Measurements from ENCODE around the gene GNG8. TPM values are rescaled to one million over a fixed set of nuclear protein-coding genes. Genes with fewer than 3 reads are reported as not detected.
A peak's percentile ranks its signal among the peaks of the same experiment; 100 is the strongest.

Gene GNG8
- total and polyA plus RNA-seq, 2 experiments from 2014 or later: 16.2 TPM; not detected in 1

DNA sequence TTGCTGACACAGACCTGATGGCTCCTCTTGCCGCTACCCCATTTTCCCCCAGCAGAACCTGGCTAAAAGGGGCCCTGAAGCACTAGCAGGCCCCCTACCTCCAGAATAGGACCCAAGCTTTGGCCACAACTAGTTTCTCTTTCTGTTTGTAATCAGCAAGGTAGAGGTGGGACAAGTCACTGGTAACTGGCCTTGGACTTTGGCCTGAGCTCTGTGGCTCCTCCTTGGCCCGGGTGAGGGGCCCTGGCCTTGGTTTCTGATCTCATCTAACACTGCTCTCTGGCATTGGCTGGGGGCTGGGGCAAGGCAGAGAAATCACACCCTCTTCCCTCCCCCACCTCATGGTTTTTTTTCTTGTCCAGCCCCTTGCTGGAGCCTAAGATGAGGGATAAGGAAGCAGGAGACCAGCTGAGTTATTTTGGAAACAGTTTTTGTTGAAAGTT lies 32.8 kb downstream of the GNG8 start:
- peak overlapping the region; percentile 64 for H3K4me3 ChIP-seq

DNA sequence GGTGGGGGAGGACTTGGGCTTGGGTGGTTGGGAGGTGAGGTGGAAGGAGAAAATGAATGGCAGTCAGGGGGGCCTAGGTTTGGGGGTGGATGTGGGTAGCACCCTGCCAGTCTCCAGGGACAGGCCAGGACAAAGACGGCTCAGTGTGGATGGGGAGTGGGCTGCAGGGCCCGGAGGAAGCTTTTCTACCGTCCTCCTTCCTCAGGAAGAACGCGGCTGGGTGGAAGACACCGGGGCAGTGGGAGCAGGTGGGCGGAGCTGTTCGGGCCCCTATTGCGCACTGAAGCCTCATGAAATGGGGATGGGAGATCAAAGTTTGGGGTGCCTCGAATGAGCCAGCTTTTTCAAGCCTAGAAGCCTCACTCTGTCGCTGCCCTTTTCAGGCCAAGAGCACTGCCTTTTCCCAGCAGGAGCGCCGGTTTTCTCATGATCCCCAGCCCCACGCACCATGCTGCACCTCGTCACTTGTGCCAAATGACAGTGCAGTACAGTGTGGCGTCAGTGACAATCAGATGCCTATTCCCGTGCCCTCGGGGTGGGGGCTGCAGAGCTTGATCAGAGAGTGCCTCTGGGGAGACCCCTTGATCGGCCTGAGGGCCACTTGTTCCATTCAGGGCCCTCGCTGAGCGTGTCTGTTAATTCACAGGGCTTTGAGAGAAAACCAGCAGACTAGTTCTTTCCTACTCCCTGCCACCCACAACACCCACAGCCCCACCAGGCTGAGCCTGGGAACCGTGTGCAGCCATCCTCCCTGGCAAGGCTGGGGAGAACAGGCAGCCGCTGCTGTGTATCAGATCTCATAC lies 33.4 kb downstream of the GNG8 start:
- Histone ChIP-seq H3K36me3 (peaks cover 15% of the 10 kb centered on the region), H3K4me3 (peak overlapping the region; percentile 64), H3K27me3 (no peaks in the 10 kb centered on the region), H3K27ac (peak overlapping the region; percentile 73), H3K4me1 (ENCODE audit: low read depth) (peaks cover 21% of the 10 kb centered on the region), H3K9me3 (ENCODE audit: low read depth) (no peaks in the 10 kb centered on the region)
- peak in 1 of 2 donors; percentile 33 for DNase-seq (ENCODE audit: low read depth in 1 of 2, low spot score in 1 of 2)
- no peak for TF ChIP-seq CTCF (IDR thresholded peaks at IDR 0.05; ENCODE audit: low read depth, low read length)

More for the DNA sequence above, 32.8 kb downstream of the GNG8 start:
- Histone ChIP-seq H3K4me1 (ENCODE audit: low read depth) (peaks cover 21% of the 10 kb centered on the region), H3K27ac (peak overlapping the region; percentile 73), H3K27me3 (no peaks in the 10 kb centered on the region), H3K36me3 (peaks cover 21% of the 10 kb centered on the region), H3K9me3 (ENCODE audit: low read depth) (no peaks in the 10 kb centered on the region)
- TF ChIP-seq CTCF (IDR thresholded peaks at IDR 0.05; ENCODE audit: low read depth, low read length): no peak
- DNase-seq (ENCODE audit: low read depth in 1 of 2, low spot score in 1 of 2): no peak

DNA sequence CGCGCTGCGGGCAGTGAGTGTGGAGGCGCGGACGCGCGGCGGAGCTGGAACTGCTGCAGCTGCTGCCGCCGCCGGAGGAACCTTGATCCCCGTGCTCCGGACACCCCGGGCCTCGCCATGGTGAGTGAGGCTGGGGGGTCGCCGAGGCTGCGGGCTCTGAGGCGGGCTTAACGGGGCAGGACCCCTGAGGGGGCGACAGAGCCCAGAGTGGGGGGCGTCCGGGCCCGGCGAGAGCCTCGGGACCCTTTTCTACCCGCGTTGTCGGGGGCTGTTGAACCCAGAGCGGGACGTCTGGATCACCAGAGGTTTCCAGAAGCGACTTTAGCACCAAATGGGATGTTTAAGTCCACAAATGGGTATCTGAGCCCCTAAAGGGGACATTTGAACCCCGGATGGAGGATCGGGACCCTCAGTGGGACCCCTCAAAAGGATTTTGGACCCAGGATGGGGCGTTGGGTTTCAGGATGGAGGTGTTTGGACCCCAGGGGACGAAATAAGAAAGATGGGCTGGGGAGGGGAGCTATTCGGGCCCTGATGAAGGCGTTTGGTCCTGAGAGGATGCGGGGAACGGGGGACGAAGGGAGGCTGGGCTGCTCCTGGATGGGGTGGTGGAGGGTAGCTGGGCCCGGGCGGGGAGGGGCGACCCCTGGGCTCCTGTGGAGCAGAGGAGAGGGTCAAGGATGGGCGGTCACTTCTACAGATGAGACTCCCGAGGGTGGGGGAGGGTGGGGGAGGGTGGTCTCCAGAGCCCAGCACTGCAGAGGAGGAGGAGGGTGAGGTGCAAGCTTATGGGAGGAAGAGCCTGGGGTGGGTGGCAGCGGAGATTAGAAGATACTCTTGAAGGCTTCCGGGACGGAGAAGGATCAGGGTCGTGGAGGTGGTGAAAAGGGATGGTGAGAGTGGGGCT lies 34.4 kb downstream of the GNG8 start, which contains the start of gene CALM3:
Gene CALM3, plus strand, starts transcription at position 13 of the 907 bp plus-strand sequence. Its CDS starts 105 bp downstream, at position 118.
- H3K4me3 ChIP-seq: peak within 1 kb of the TSS; percentile 64
- TF ChIP-seq CTCF (IDR thresholded peaks at IDR 0.05; ENCODE audit: low read depth, low read length): no peak
- peaks cover 21% of the 10 kb centered on the region for H3K4me1 ChIP-seq (ENCODE audit: low read depth)
- H3K27ac ChIP-seq: peak within 1 kb of the TSS; percentile 99
- peaks cover 11% of the 10 kb centered on the region for H3K36me3 ChIP-seq
- H3K9me3 ChIP-seq (ENCODE audit: low read depth): no peaks in the 10 kb centered on the region
- DNase-seq (ENCODE audit: low read depth in 1 of 2, low spot score in 1 of 2): no peak
- no peaks in the 10 kb centered on the region for H3K27me3 ChIP-seq

- no peaks in the 10 kb centered on the region for H3K9me3 ChIP-seq (ENCODE audit: low read depth)
- DNase-seq (ENCODE audit: low read depth in 1 of 2, low spot score in 1 of 2): peak; percentile 97 to 99
- peak overlapping the region; percentile 99 for H3K27ac ChIP-seq
- no peak for TF ChIP-seq CTCF (IDR thresholded peaks at IDR 0.05; ENCODE audit: low read depth, low read length)
- no peaks in the 10 kb centered on the region for H3K27me3 ChIP-seq
- peaks cover 21% of the 10 kb centered on the region for H3K4me1 ChIP-seq (ENCODE audit: low read depth)
- peaks cover 2% of the 10 kb centered on the region for H3K36me3 ChIP-seq
- peak overlapping the region; percentile 64 for H3K4me3 ChIP-seq
Observed at GRCh38 chr19:46600384-46601317, 35.4 kb downstream of the GNG8 start.

Measured in cardiac muscle cell (in vitro differentiated cells and primary cell).